Keratinocyte (primary cell): ENCODE results near the gene SIK3. TPM values are rescaled to one million over a fixed set of nuclear protein-coding genes. Genes with fewer than 3 reads are reported as not detected.

Experiments
- DNase-seq: peaks from one replicate; pipeline ENCODE4 v3.0.0-alpha.2; 2011; ENCODE audit warnings: low read depth, missing footprints, low spot score
- FAIRE-seq: peaks from 2 replicates; lab custom pipeline; 2011; peaks lifted over from hg19 to GRCh38; lab: Jason Lieb, UNC
- H2AFZ ChIP-seq: 2 replicates; pipeline ENCODE4 v1.6.0; 2012; ENCODE audit warnings: low read length, control low read depth, inconsistent platforms; ENCODE audit not compliant: control insufficient read depth
- H3K27ac ChIP-seq: 2 replicates; pipeline ENCODE4 v1.5.1; 2011; ENCODE audit warnings: low read length; ENCODE audit not compliant: control insufficient read depth, insufficient read depth
- H3K27me3 ChIP-seq: 3 replicates; pipeline ENCODE4 v1.6.0; 2011; ENCODE audit warnings: low read length; ENCODE audit not compliant: control insufficient read depth, insufficient read depth; ENCODE audit errors: extremely low read depth
- H3K36me3 ChIP-seq, 2 experiments: 2 replicates in 1 of 2; 3 replicates in 1 of 2; pipeline ENCODE4 v1.5.1; 2011; ENCODE audit warnings: low read length in 2 of 2, mild to moderate bottlenecking in 1 of 2; ENCODE audit not compliant: control insufficient read depth in 2 of 2, insufficient read depth in 2 of 2; ENCODE audit errors: extremely low read depth in 1 of 2
- H3K4me1 ChIP-seq: 3 replicates; pipeline ENCODE4 v1.5.1; 2011; ENCODE audit warnings: low read length; ENCODE audit not compliant: control insufficient read depth, insufficient read depth; ENCODE audit errors: extremely low read depth
- H3K4me2 ChIP-seq: 3 replicates; pipeline ENCODE4 v1.6.0; 2011; ENCODE audit warnings: low read depth, low read length; ENCODE audit not compliant: control insufficient read depth, insufficient read depth; ENCODE audit errors: extremely low read depth
- H3K4me3 ChIP-seq, 3 experiments: fragments of 200-600 bp in 1 of 3; sonication (generic) in 1 of 3; 2 replicates in 2 of 3; 3 replicates in 1 of 3; pipeline ENCODE4 v1.5.1; 2011 to 2016; ENCODE audit warnings: low read length in 3 of 3, mild to moderate bottlenecking in 3 of 3, control low read depth in 2 of 3, inconsistent platforms in 1 of 3, low read depth in 1 of 3, mixed read lengths in 1 of 3, mixed run types in 1 of 3, moderate library complexity in 1 of 3; ENCODE audit not compliant: control insufficient read depth in 2 of 3, insufficient read depth in 2 of 3; ENCODE audit errors: extremely low read depth in 1 of 3
- H3K79me2 ChIP-seq: 2 replicates; pipeline ENCODE4 v1.6.0; 2012; ENCODE audit warnings: low read length; ENCODE audit not compliant: control insufficient read depth, insufficient read depth
- H3K9ac ChIP-seq: 3 replicates; pipeline ENCODE4 v1.6.0; 2011; ENCODE audit warnings: low read length; ENCODE audit not compliant: control insufficient read depth, insufficient read depth; ENCODE audit errors: extremely low read depth
- H3K9me1 ChIP-seq: 3 replicates; pipeline ENCODE4 v1.6.0; 2011; ENCODE audit warnings: low read length; ENCODE audit not compliant: control insufficient read depth, insufficient read depth; ENCODE audit errors: extremely low read depth
- H3K9me3 ChIP-seq: 2 replicates; pipeline ENCODE4 v1.5.1; 2012; ENCODE audit warnings: low read depth, low read length; ENCODE audit not compliant: control insufficient read depth
- H4K20me1 ChIP-seq: 3 replicates; pipeline ENCODE4 v1.6.0; 2011; ENCODE audit warnings: low read length; ENCODE audit not compliant: control insufficient read depth, insufficient read depth; ENCODE audit errors: extremely low read depth
- CTCF ChIP-seq, 3 experiments: IDR thresholded peaks in 1 of 3; conservative IDR thresholded peaks in 1 of 3; optimal IDR thresholded peaks in 1 of 3; 2 replicates in 2 of 3; 3 replicates in 1 of 3; pipeline versions ENCODE3 to v1.5.1; 2011; ENCODE audit warnings: low read length in 3 of 3, mild to moderate bottlenecking in 3 of 3, moderate library complexity in 2 of 3, control low read depth in 1 of 3, inconsistent platforms in 1 of 3; ENCODE audit not compliant: insufficient read depth in 2 of 3; ENCODE audit errors: extremely low read depth in 1 of 3
- EZH2 ChIP-seq: IDR thresholded peaks from one replicate; pipeline ENCODE4 v1.6.1; 2012; ENCODE audit warnings: inconsistent platforms, mild to moderate bottlenecking, low read length, moderate library complexity
- dilution Hi-C: fragments of 300-500 bp; cut with MboI; formaldehyde crosslinking; loops from one replicate; pipeline ENCODE4 v1.7.0; 2020; ENCODE audit warnings: low sequenced_read_pairs; ENCODE audit not compliant: extremely low pct_ligation_motif_present
- polyA plus RNA-seq, 5 experiments: library from polyadenylated mRNA; depleted of rRNA in 3 of 5; stranded (reverse) in 3 of 5; stranded (forward) in 1 of 5; unstranded in 1 of 5; fragments of >200 nt; gene quantifications; 1 replicate in 1 of 5; 2 replicates in 3 of 5; 3 replicates in 1 of 5; pipeline versions ENCODE4 v1.2.1 to v1.2.3, GENCODE V29; 2011 to 2012; ENCODE audit warnings: missing spikeins in 2 of 5, low read depth in 1 of 5, low replicate concordance in 1 of 5

Gene SIK3
- polyA plus RNA-seq, 1 donor (not counting 4 experiments of a cell fraction or from before 2014, with no cell fraction given), result 8.2 TPM

GRCh38 chr11:116866804-116867455 lies 231.3 kb downstream of the SIK3 start:
- H3K9ac ChIP-seq, result no peak overlapping the region
- H3K9me1 ChIP-seq, result no peaks in the 10 kb centered on the region
- H3K27me3 ChIP-seq, result no peaks in the 10 kb centered on the region
- FAIRE-seq, result no peak
- H3K4me3 ChIP-seq, result no peak overlapping the region
- H4K20me1 ChIP-seq, result no peaks in the 10 kb centered on the region
- H3K79me2 ChIP-seq, result no peaks in the 10 kb centered on the region
- no peak overlapping the region for H2AFZ ChIP-seq
- TF ChIP-seq CTCF (optimal IDR thresholded peaks at IDR 0.05 in 1 of 3, IDR thresholded peaks at IDR 0.05 in 1 of 3, conservative IDR thresholded peaks at IDR 0.05 in 1 of 3; ENCODE audit: extremely low read depth in 1 of 3, insufficient read depth in 2 of 3, low read length in 3 of 3), result no peak
- TF ChIP-seq EZH2, result no peak
- H3K9me3 ChIP-seq, result no peaks in the 10 kb centered on the region
- dilution Hi-C loops, result no loop called here
- peaks cover 19% of the 10 kb centered on the region for H3K4me1 ChIP-seq
- no peak overlapping the region for H3K27ac ChIP-seq
- no peak for DNase-seq
- peaks cover 14 to 19% of the 10 kb centered on the region in 2 experiments for H3K36me3 ChIP-seq
- no peak overlapping the region for H3K4me2 ChIP-seq

GRCh38 chr11:116865696-116866095 lies 232.5 kb downstream of the SIK3 start:
- DNase-seq (no peak), FAIRE-seq (no peak)
- TF ChIP-seq EZH2 (no peak), CTCF (optimal IDR thresholded peaks at IDR 0.05 in 1 of 3, IDR thresholded peaks at IDR 0.05 in 1 of 3, conservative IDR thresholded peaks at IDR 0.05 in 1 of 3; ENCODE audit: extremely low read depth in 1 of 3, insufficient read depth in 2 of 3, low read length in 3 of 3) (no peak)
- Histone ChIP-seq H3K9me1 (no peaks in the 10 kb centered on the region), H4K20me1 (no peaks in the 10 kb centered on the region), H3K36me3 (peaks cover 16% of the 10 kb centered on the region in 2 experiments), H3K9me3 (no peaks in the 10 kb centered on the region), H3K4me3 (no peak overlapping the region), H3K27ac (no peak overlapping the region), H3K79me2 (no peaks in the 10 kb centered on the region), H3K4me1 (peaks cover 18% of the 10 kb centered on the region), H3K9ac (no peak overlapping the region), H3K27me3 (no peaks in the 10 kb centered on the region), H2AFZ (no peak overlapping the region), H3K4me2 (no peak overlapping the region)
- dilution Hi-C loops, result no loop called here
